ENCODE results near the gene LRRC25. TPM values are rescaled to one million over a fixed set of nuclear protein-coding genes. Genes with fewer than 3 reads are reported as not detected.

LRRC25 gene
- total RNA-seq, 4 donors from 2014 or later = 3.3 to 4.9 (median 4.1) TPM; not detected in 1

GRCh38 chr19:18439910-18440237, 42.5 kb upstream of the LRRC25 start:
- 74 to 100% methylated on average over 2 to 9 of the region's 9 CpGs for WGBS, 2 donors (ENCODE audit: low coverage in 1 of 2)
- Histone ChIP-seq H3K4me1 (peaks cover 15 to 27% (median 24%) of the 10 kb centered on the region in 4 donors), H3K27me3 (peaks cover 13% of the 10 kb centered on the region), H3K36me3 (peaks cover 0 to 14% (median 6%) of the 10 kb centered on the region in 4 donors), H3K27ac (no peak overlapping the region), H3K9me3 (no peaks in the 10 kb centered on the region), H3K4me3 (no peak overlapping the region)
- TF ChIP-seq EP300 (IDR thresholded peaks at IDR 0.05; ENCODE audit: low read depth) (no peak), POLR2A (IDR thresholded peaks at IDR 0.05) (no peak), POLR2AphosphoS5 (IDR thresholded peaks at IDR 0.05) (no peak), CTCF (IDR thresholded peaks at IDR 0.05) (no peak)
- in situ Hi-C loops (cut with MboI; ENCODE audit: low pct_ligation_motif_present in 1 of 4, low pct_unique_long_range_greater_than_20kb in 1 of 4, low sequenced_read_pairs in 3 of 4) (loop anchor here in 1 of 4 donors (10.0 kb wide), 1 partner anchor 415 kb away; no protein-coding TSS in a partner anchor), intact Hi-C loops (cut with DNase I; ENCODE audit: low total_unique reads) (loop anchor here (10.0 kb wide), 1 partner anchor 415 kb away; no protein-coding TSS in a partner anchor)
- no peak for DNase-seq

DNA sequence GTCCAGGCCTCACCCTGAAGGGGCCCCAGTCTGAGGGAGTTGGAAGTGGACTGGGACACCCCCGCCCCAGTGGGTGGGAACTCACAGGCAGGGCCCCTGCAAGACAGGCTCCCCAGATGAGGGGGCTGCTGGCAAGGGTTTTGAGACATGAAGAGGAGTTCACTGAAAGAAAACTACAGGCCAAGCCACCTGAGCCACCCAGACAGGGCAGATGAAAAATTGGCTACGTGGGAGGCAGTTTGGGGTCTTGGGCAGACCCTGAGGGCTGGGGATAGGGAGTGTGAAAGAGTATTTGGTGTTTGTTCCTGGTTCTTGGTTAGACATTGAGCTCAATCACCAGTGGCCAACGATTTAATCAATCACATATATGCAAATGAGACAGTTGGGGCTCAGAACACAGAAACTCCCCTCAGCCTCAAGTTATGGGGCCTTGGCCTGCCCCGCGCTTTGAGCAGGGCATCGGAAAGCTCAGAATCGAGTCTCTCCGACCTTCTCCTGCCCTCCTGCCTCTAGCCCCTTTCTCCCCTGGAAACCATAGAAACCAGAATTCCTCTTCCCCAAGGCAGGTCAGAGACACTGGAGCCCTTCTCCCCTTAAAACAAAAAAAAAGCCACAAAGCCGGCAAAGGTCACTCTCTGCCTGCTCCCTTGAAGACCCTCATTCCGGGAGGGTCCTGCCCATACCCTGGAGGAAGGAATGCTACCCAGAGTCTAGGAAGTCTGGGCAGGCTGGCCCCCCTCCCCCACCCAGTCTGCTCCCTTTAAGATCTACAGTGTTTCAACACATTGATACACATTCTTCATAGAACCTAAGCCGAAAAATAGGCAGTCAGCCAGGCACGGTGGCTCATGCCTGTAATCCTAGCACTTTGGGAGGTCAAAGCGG, 41.8 kb upstream of the LRRC25 start:
- Histone ChIP-seq H3K4me3 (no peak overlapping the region), H3K4me1 (peaks cover 15 to 27% (median 24%) of the 10 kb centered on the region in 4 donors)
- WGBS, 2 donors (ENCODE audit: low coverage in 1 of 2) = 67 to 85% methylated on average over 4 to 12 of the region's 13 CpGs

GRCh38 chr19:18438331-18439024, 41.1 kb upstream of the LRRC25 start:
- TF ChIP-seq CTCF (IDR thresholded peaks at IDR 0.05) (no peak), POLR2AphosphoS5 (IDR thresholded peaks at IDR 0.05) (peak in 1 of 3 donors; percentile 11)
- H3K36me3 ChIP-seq = peaks cover 0 to under 1% (median 0%) of the 10 kb centered on the region in 4 donors
- 28% methylated on average over 24 of the region's 24 CpGs; no CpG with 5 or more reads in 1 of the 2 donors for WGBS, 2 donors (ENCODE audit: low coverage in 1 of 2)
- H3K4me1 ChIP-seq = peaks cover 15 to 29% (median 26%) of the 10 kb centered on the region in 4 donors
- peak overlapping the region in 3 of 4 donors; percentile 25 to 60 (median 46) for H3K4me3 ChIP-seq
- in situ Hi-C loops (cut with MboI; ENCODE audit: low pct_ligation_motif_present in 1 of 4, low pct_unique_long_range_greater_than_20kb in 1 of 4, low sequenced_read_pairs in 3 of 4) (no loop called here), intact Hi-C loops (cut with DNase I; ENCODE audit: low total_unique reads) (no loop called here)
- no peaks in the 10 kb centered on the region for H3K9me3 ChIP-seq
- peak overlapping the region; percentile 41 to 83 (median 64) for H3K27ac ChIP-seq
- DNase-seq = no peak
- peaks cover 13% of the 10 kb centered on the region for H3K27me3 ChIP-seq

More for the DNA sequence above, 41.8 kb upstream of the LRRC25 start:
- in situ Hi-C loops (cut with MboI; ENCODE audit: low pct_ligation_motif_present in 1 of 4, low pct_unique_long_range_greater_than_20kb in 1 of 4, low sequenced_read_pairs in 3 of 4) = no loop called here
- intact Hi-C loops (cut with DNase I; ENCODE audit: low total_unique reads) = no loop called here
- Histone ChIP-seq H3K27ac (peak overlapping the region in 2 of 4 donors; percentile 71 to 83), H3K27me3 (peaks cover 13% of the 10 kb centered on the region), H3K9me3 (no peaks in the 10 kb centered on the region), H3K36me3 (peaks cover 0 to 8% (median 3%) of the 10 kb centered on the region in 4 donors)
- DNase-seq = no peak
- TF ChIP-seq POLR2A (IDR thresholded peaks at IDR 0.05) = no peak
- no peak for TF ChIP-seq EP300 (IDR thresholded peaks at IDR 0.05; ENCODE audit: low read depth)
- no peak for TF ChIP-seq POLR2AphosphoS5 (IDR thresholded peaks at IDR 0.05)
- no peak for TF ChIP-seq CTCF (IDR thresholded peaks at IDR 0.05)
